Measurements from ENCODE around the gene CHRNB1.

CHRNB1 gene

GRCh38 chr17:7484067-7484918 lies 39.4 kb downstream of the CHRNB1 start, which contains the start of gene POLR2A:
TSS of gene POLR2A (plus strand) at chr17:7484366.
- peak; percentile 97 for DNase-seq (ENCODE audit: low read depth)

GRCh38 chr17:7484919-7485377 lies 40.1 kb downstream of the CHRNB1 start:
- no peak for DNase-seq (ENCODE audit: low read depth)

- DNase-seq (ENCODE audit: low read depth): no peak
Measured at GRCh38 chr17:7486181-7486580, 41.3 kb downstream of the CHRNB1 start.

GRCh38 chr17:7490144-7490543 lies 45.3 kb downstream of the CHRNB1 start:
- DNase-seq (ENCODE audit: low read depth): no peak

GRCh38 chr17:7491583-7491982 lies 46.7 kb downstream of the CHRNB1 start:
- no peak for DNase-seq (ENCODE audit: low read depth)

GRCh38 chr17:7493941-7494340 lies 49.1 kb downstream of the CHRNB1 start:
- DNase-seq (ENCODE audit: low read depth): no peak

- no peak for DNase-seq (ENCODE audit: low read depth)
Measured at GRCh38 chr17:7495906-7496434, 51.1 kb downstream of the CHRNB1 start.

GRCh38 chr17:7496470-7497183 lies 51.8 kb downstream of the CHRNB1 start:
- DNase-seq (ENCODE audit: low read depth): no peak

GRCh38 chr17:7497228-7497627 lies 52.4 kb downstream of the CHRNB1 start:
- DNase-seq (ENCODE audit: low read depth): no peak

- DNase-seq (ENCODE audit: low read depth): no peak
Measured at GRCh38 chr17:7497636-7498035, 52.8 kb downstream of the CHRNB1 start.

- DNase-seq (ENCODE audit: low read depth): no peak
Measured at GRCh38 chr17:7499161-7499560, 54.3 kb downstream of the CHRNB1 start.

GRCh38 chr17:7501729-7502128 lies 56.9 kb downstream of the CHRNB1 start:
- no peak for DNase-seq (ENCODE audit: low read depth)

GRCh38 chr17:7502171-7502847 lies 57.4 kb downstream of the CHRNB1 start:
- no peak for DNase-seq (ENCODE audit: low read depth)

GRCh38 chr17:7502987-7503386 lies 58.1 kb downstream of the CHRNB1 start:
- no peak for DNase-seq (ENCODE audit: low read depth)

GRCh38 chr17:7503521-7503920 lies 58.7 kb downstream of the CHRNB1 start:
- DNase-seq (ENCODE audit: low read depth): no peak

Data from activated T-helper 9 cell treated with anti-CD3 and anti-CD28 coated beads, Interleukin-2, amount 50 U/mL, for 16 hours (primary cell).